H9 (cell line): ENCODE results near the gene RBM19. TPM values are rescaled to one million over a fixed set of nuclear protein-coding genes. Genes with fewer than 3 reads are reported as not detected.

Experiments
- DNase-seq: peaks from one replicate; pipeline ENCODE4 v3.0.0-alpha.2; 2017
- H2AFZ ChIP-seq: one replicate; pipeline ENCODE4 v1.6.1; 2013; ENCODE audit warnings: mild to moderate bottlenecking, low read length, control low read depth, moderate library complexity
- H2AK5ac ChIP-seq: 2 replicates; pipeline ENCODE4 v1.6.1; 2013; ENCODE audit warnings: low read length, control low read depth, mixed read lengths; ENCODE audit not compliant: insufficient read length
- H2BK120ac ChIP-seq: one replicate; pipeline ENCODE4 v1.6.1; 2013; ENCODE audit warnings: low read depth, mild to moderate bottlenecking, low read length, control low read depth, inconsistent platforms; ENCODE audit not compliant: poor library complexity, severe bottlenecking
- H2BK12ac ChIP-seq: 2 replicates; pipeline ENCODE4 v1.6.1; 2013; ENCODE audit warnings: low read length, control low read depth, mixed read lengths, low read depth; ENCODE audit not compliant: insufficient read length
- H2BK15ac ChIP-seq: 2 replicates; pipeline ENCODE4 v1.6.1; 2013; ENCODE audit warnings: low read depth, low read length, control low read depth
- H2BK20ac ChIP-seq: one replicate; pipeline ENCODE4 v1.6.1; 2013; ENCODE audit warnings: low read depth, mild to moderate bottlenecking, low read length, control low read depth, inconsistent platforms; ENCODE audit not compliant: poor library complexity, severe bottlenecking
- H2BK5ac ChIP-seq: 2 replicates; pipeline ENCODE4 v1.6.1; 2013; ENCODE audit warnings: low read length, control low read depth, mixed read lengths; ENCODE audit not compliant: insufficient read length
- H3K14ac ChIP-seq: 2 replicates; pipeline ENCODE4 v1.6.1; 2013; ENCODE audit warnings: low read length, control low read depth; ENCODE audit not compliant: insufficient read depth
- H3K18ac ChIP-seq: 2 replicates; pipeline ENCODE4 v1.6.1; 2013; ENCODE audit warnings: low read depth, mild to moderate bottlenecking, mixed read lengths, low read length, control low read depth; ENCODE audit not compliant: insufficient read length
- H3K23ac ChIP-seq: 2 replicates; pipeline ENCODE4 v1.6.1; 2013; ENCODE audit warnings: low read length, control low read depth, mixed read lengths, low read depth; ENCODE audit not compliant: insufficient read length
- H3K23me2 ChIP-seq: 2 replicates; pipeline ENCODE4 v1.6.1; 2013; ENCODE audit warnings: low read depth, mild to moderate bottlenecking, mixed read lengths, low read length, control low read depth; ENCODE audit not compliant: insufficient read length, poor library complexity, severe bottlenecking
- H3K27ac ChIP-seq: 2 replicates; pipeline ENCODE4 v1.5.1; 2013; ENCODE audit warnings: low read length, control low read depth, mixed read lengths, low read depth; ENCODE audit not compliant: insufficient read length
- H3K27me3 ChIP-seq: 2 replicates; pipeline ENCODE4 v1.6.1; 2013; ENCODE audit warnings: low read length, control low read depth, inconsistent platforms; ENCODE audit not compliant: insufficient read depth
- H3K4ac ChIP-seq: 2 replicates; pipeline ENCODE4 v1.6.1; 2013; ENCODE audit warnings: low read depth, mild to moderate bottlenecking, control low read depth, inconsistent platforms, low read length, moderate library complexity
- H3K4me1 ChIP-seq: 2 replicates; pipeline ENCODE4 v1.6.1; 2013; ENCODE audit warnings: low read length, control low read depth, inconsistent platforms; ENCODE audit not compliant: insufficient read depth
- H3K4me2 ChIP-seq: 2 replicates; pipeline ENCODE4 v1.6.1; 2013; ENCODE audit warnings: low read length, control low read depth, mixed read lengths; ENCODE audit not compliant: insufficient read length, insufficient read depth
- H3K56ac ChIP-seq: 2 replicates; pipeline ENCODE4 v1.6.1; 2013; ENCODE audit warnings: low read depth, mild to moderate bottlenecking, mixed read lengths, low read length, control low read depth; ENCODE audit not compliant: insufficient read length
- H3K79me1 ChIP-seq: 2 replicates; pipeline ENCODE4 v1.6.1; 2013; ENCODE audit warnings: low read depth, mild to moderate bottlenecking, moderate library complexity, low read length, control low read depth, inconsistent platforms; ENCODE audit not compliant: insufficient read depth, poor library complexity, severe bottlenecking
- H3K79me2 ChIP-seq: 2 replicates; pipeline ENCODE4 v1.6.1; 2013; ENCODE audit warnings: low read length, control low read depth, inconsistent platforms; ENCODE audit not compliant: insufficient read depth
- H3K9ac ChIP-seq: 2 replicates; pipeline ENCODE4 v1.6.1; 2013; ENCODE audit warnings: low read length, control low read depth, mixed read lengths; ENCODE audit not compliant: insufficient read length; ENCODE audit errors: extremely low read depth
- H3K9me3 ChIP-seq: one replicate; pipeline ENCODE4 v1.6.1; 2013; ENCODE audit warnings: low read depth, low read length, inconsistent platforms; ENCODE audit not compliant: control insufficient read depth
- H3T11ph ChIP-seq: one replicate; pipeline ENCODE4 v1.6.1; 2013; ENCODE audit warnings: mild to moderate bottlenecking, low read length, control low read depth, inconsistent platforms
- H4K20me1 ChIP-seq: one replicate; pipeline ENCODE4 v1.6.1; 2013; ENCODE audit not compliant: control insufficient read depth, insufficient read length, insufficient read depth
- H4K5ac ChIP-seq: 2 replicates; pipeline ENCODE4 v1.6.1; 2013; ENCODE audit warnings: low read depth, mild to moderate bottlenecking, mixed read lengths, low read length, control low read depth; ENCODE audit not compliant: insufficient read length
- H4K8ac ChIP-seq: replicated peaks from 2 replicates; pipeline ENCODE4 v1.6.1; 2013; ENCODE audit warnings: low read length, control low read depth, mixed read lengths, low read depth; ENCODE audit not compliant: insufficient read length
- H4K91ac ChIP-seq: 2 replicates; pipeline ENCODE4 v1.6.1; 2013; ENCODE audit warnings: low read depth, mild to moderate bottlenecking, moderate library complexity, mixed read lengths, low read length, control low read depth; ENCODE audit not compliant: insufficient read length
- H3K27ac Mint-ChIP-seq, 3 experiments: 2 replicates in 2 of 3; 3 replicates in 1 of 3; pipeline ENCODE4 v1.8.0; 2020 to 2021; ENCODE audit warnings: mixed read lengths in 3 of 3, mild to moderate bottlenecking in 1 of 3, moderate library complexity in 1 of 3
- H3K27me3 Mint-ChIP-seq: 2 replicates; pipeline ENCODE4 v1.8.0; 2021; ENCODE audit warnings: low read depth, mild to moderate bottlenecking, moderate library complexity, mixed read lengths
- H3K36me3 Mint-ChIP-seq, 3 experiments: 2 replicates in 2 of 3; 3 replicates in 1 of 3; pipeline ENCODE4 v1.8.0; 2020 to 2021; ENCODE audit warnings: low read depth in 3 of 3, mixed read lengths in 3 of 3; ENCODE audit not compliant: insufficient read depth in 1 of 3
- H3K4me1 Mint-ChIP-seq, 2 experiments: 2 replicates each; pipeline ENCODE4 v1.8.0; 2020; ENCODE audit warnings: mixed read lengths in 2 of 2
- H3K4me3 Mint-ChIP-seq, 2 experiments: 2 replicates in 1 of 2; 3 replicates in 1 of 2; pipeline ENCODE4 v1.8.0; 2020 to 2021; ENCODE audit warnings: mild to moderate bottlenecking in 2 of 2, mixed read lengths in 2 of 2, moderate library complexity in 1 of 2
- H3K9me3 Mint-ChIP-seq, 2 experiments: 2 replicates in 1 of 2; 3 replicates in 1 of 2; pipeline ENCODE4 v1.8.0; 2020; ENCODE audit warnings: mild to moderate bottlenecking in 2 of 2, mixed read lengths in 2 of 2, moderate library complexity in 1 of 2
- CTCF ChIP-seq: fragments of 200-600 bp; sonication (generic); conservative IDR thresholded peaks from 3 replicates; pipeline ENCODE4 v1.8.0; 2021; ENCODE audit warnings: antibody characterized with exemption, mild to moderate bottlenecking
- WGBS: extraction: QIAGEN DNeasy Blood & Tissue Kit; methylation state at CpG from one replicate; pipeline ENCODE4 v1.1.7; 2013; ENCODE audit warnings: missing lambda C conversion rate, low lambda C conversion rate, mixed read lengths; ENCODE audit not compliant: insufficient read length; ENCODE audit errors: extremely low coverage; 5-methylcytosine and 5-hydroxymethylcytosine counted together
- total RNA-seq: library from RNA; stranded (reverse); gene quantifications from 2 replicates; pipeline ENCODE4 v1.2.1, GENCODE V29; 2021

Gene RBM19
- total RNA-seq, 1 experiment from 2014 or later: 32.2 TPM

GRCh38 chr12:113837084-113837483 lies 129.0 kb downstream of the RBM19 start:
- no peak overlapping the region for H2BK15ac ChIP-seq
- Mint-ChIP-seq H3K36me3 (no peaks in the 10 kb centered on the region), H3K27ac (no peak overlapping the region), H3K4me1 (peaks cover 18 to 25% of the 10 kb centered on the region in 2 experiments), H3K27me3 (no peaks in the 10 kb centered on the region), H3K9me3 (no peaks in the 10 kb centered on the region), H3K4me3 (no peak overlapping the region)
- H3K9me3 ChIP-seq: no peaks in the 10 kb centered on the region
- no peak overlapping the region for H4K8ac ChIP-seq
- no peak overlapping the region for H3K9ac ChIP-seq
- no peak for TF ChIP-seq CTCF
- H3K79me1 ChIP-seq: no peaks in the 10 kb centered on the region
- H3T11ph ChIP-seq: no peak overlapping the region
- H3K27me3 ChIP-seq: no peaks in the 10 kb centered on the region
- no peak overlapping the region for H2BK20ac ChIP-seq
- no peaks in the 10 kb centered on the region for H3K79me2 ChIP-seq
- no peaks in the 10 kb centered on the region for H3K23me2 ChIP-seq
- H2AK5ac ChIP-seq: no peak overlapping the region
- H3K18ac ChIP-seq: no peak overlapping the region
- no peak overlapping the region for H4K5ac ChIP-seq
- no peak overlapping the region for H3K14ac ChIP-seq
- no CpG with 5 or more reads among the region's 5 CpGs for WGBS
- DNase-seq: no peak
- no peak overlapping the region for H3K27ac ChIP-seq
- H4K20me1 ChIP-seq: no peaks in the 10 kb centered on the region
- no peak overlapping the region for H2BK12ac ChIP-seq
- H2BK120ac ChIP-seq: no peak overlapping the region
- no peak overlapping the region for H2BK5ac ChIP-seq
- H3K4me1 ChIP-seq: no peaks in the 10 kb centered on the region
- no peak overlapping the region for H3K4ac ChIP-seq
- H4K91ac ChIP-seq: no peak overlapping the region
- H3K56ac ChIP-seq: no peak overlapping the region
- H3K23ac ChIP-seq: no peak overlapping the region
- H2AFZ ChIP-seq: no peak overlapping the region
- H3K4me2 ChIP-seq: no peak overlapping the region
